ENCODE data around the gene TUBB2B. TPM values are rescaled to one million over a fixed set of nuclear protein-coding genes. Genes with fewer than 3 reads are reported as not detected.

The TUBB2B gene
- total and polyA plus RNA-seq, 10 of the 15 experiments (the other 5 are each of a cell fraction or from before 2014, with no cell fraction given), result 2.6 to 75.2 (median 21.2) TPM

DNA sequence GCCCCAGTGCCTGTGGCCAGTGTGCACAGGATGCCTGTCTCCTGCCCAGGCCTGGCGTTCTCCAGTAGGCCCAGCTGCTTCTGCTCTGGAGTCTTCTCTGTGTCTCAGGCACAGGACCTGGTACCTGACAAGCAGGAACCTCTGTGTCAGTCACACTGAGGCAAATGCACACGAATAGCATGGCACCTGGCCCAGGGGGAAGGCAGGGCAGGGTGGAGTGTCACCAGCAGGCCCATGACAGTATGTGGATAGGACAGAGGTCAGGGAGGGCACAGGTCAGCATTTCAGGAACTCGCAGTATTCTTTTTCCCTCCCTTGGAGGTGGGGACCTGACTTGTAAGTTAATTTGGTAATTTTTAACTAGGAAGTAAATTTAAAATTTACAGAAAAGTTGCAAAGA is 36.9 kb upstream of the TUBB2B start:
- DNase-seq (ENCODE audit: low read depth, low spot score), result no peak
- Histone ChIP-seq H3K27ac (ENCODE audit: control insufficient read depth, insufficient read depth) (no peak overlapping the region), H2AFZ (ENCODE audit: control insufficient read depth, low read depth, low read length) (no peak overlapping the region), H3K4me2 (ENCODE audit: control insufficient read depth, insufficient read depth) (no peak overlapping the region), H3K79me2 (ENCODE audit: control insufficient read depth, insufficient read depth, low read length) (peaks cover 45% of the 10 kb centered on the region), H3K36me3 (ENCODE audit: control insufficient read depth in 2 of 2, insufficient read depth in 2 of 2, low read length in 1 of 2) (peaks cover 15 to 20% of the 10 kb centered on the region in 2 experiments), H4K20me1 (ENCODE audit: control insufficient read depth, insufficient read depth) (no peaks in the 10 kb centered on the region), H3K9me3 (replicated peaks; ENCODE audit: control insufficient read depth, insufficient read depth, low read length) (no peaks in the 10 kb centered on the region; the same call in 2 of the 3 replicates), H3K27me3 (replicated peaks in 1 of 2; ENCODE audit: control insufficient read depth in 2 of 2, insufficient read depth in 2 of 2, low read length in 1 of 2) (no peaks in the 10 kb centered on the region), H3K4me3 (no peak overlapping the region), H3K4me1 (ENCODE audit: control insufficient read depth, insufficient read depth, low read length) (no peaks in the 10 kb centered on the region), H3K9ac (ENCODE audit: control insufficient read depth, insufficient read depth, low read length) (no peak overlapping the region)
- SMC1A ChIA-PET (ENCODE audit: uncharacterized antibody, unreplicated experiment), result no interaction called here
- CTCF ChIA-PET, result no interaction called here
- no TSS peak for BruUV-seq (replicated peaks)
- RAD21 ChIA-PET (ENCODE audit: unreplicated experiment), result no interaction called here
- FAIRE-seq, result no peak
- TF ChIP-seq PKNOX1 (IDR thresholded peaks at IDR 0.05), result no peak
- TF ChIP-seq POLR2A (IDR thresholded peaks at IDR 0.05; ENCODE audit: low read depth, low read length), result 0 out of 2 replicates have a peak, but pooled peaks have one; percentile 15
- 98% methylated on average over 3 of the region's 3 CpGs for WGBS (ENCODE audit: insufficient coverage, insufficient replicate concordance, low lambda C conversion rate, missing lambda C conversion rate)
- ATAC-seq, result no peak
- in situ Hi-C loops (cut with MboI), result no loop called here
- POLR2A ChIA-PET, result no interaction called here
- intact Hi-C loops (cut with micrococcal nuclease; ENCODE audit: unreplicated experiment), result no loop called here

GRCh38 chr6:3263096-3263495 is 35.6 kb upstream of the TUBB2B start:
- no peak overlapping the region for H3K9ac ChIP-seq (ENCODE audit: control insufficient read depth, insufficient read depth, low read length)
- ATAC-seq (no peak), DNase-seq (ENCODE audit: low read depth, low spot score) (no peak), FAIRE-seq (no peak)
- no peaks in the 10 kb centered on the region for H3K27me3 ChIP-seq (replicated peaks in 1 of 2; ENCODE audit: control insufficient read depth in 2 of 2, insufficient read depth in 2 of 2, low read length in 1 of 2)
- no peaks in the 10 kb centered on the region for H4K20me1 ChIP-seq (ENCODE audit: control insufficient read depth, insufficient read depth)
- no TSS peak for BruUV-seq (replicated peaks)
- H3K9me3 ChIP-seq (replicated peaks; ENCODE audit: control insufficient read depth, insufficient read depth, low read length), result no peaks in the 10 kb centered on the region; the same call in 2 of the 3 replicates
- in situ Hi-C loops (cut with MboI), result no loop called here
- TF ChIP-seq RAD51 (IDR thresholded peaks at IDR 0.05), result no peak
- TF ChIP-seq PML (IDR thresholded peaks at IDR 0.05; ENCODE audit: low read length), result no peak
- peaks cover 51% of the 10 kb centered on the region for H3K79me2 ChIP-seq (ENCODE audit: control insufficient read depth, insufficient read depth, low read length)
- CTCF ChIA-PET, result interaction anchor here (1.5 to 4.4 kb wide), 2 partner anchors 13 to 137 kb away, joined by 7 to 26 read pairs; no protein-coding TSS in a partner anchor
- intact Hi-C loops (cut with micrococcal nuclease; ENCODE audit: unreplicated experiment), result no loop called here
- RAD21 ChIA-PET (ENCODE audit: unreplicated experiment), result no interaction called here
- H3K4me2 ChIP-seq (ENCODE audit: control insufficient read depth, insufficient read depth), result peak overlapping the region; percentile 10; the same call in 1 of the 2 replicates
- POLR2A ChIA-PET, result no interaction called here
- no peak overlapping the region for H3K27ac ChIP-seq (ENCODE audit: control insufficient read depth, insufficient read depth)
- SMC1A ChIA-PET (ENCODE audit: uncharacterized antibody, unreplicated experiment), result interaction anchor here (1.6 kb wide), 1 partner anchor 746 kb away, joined by 3 read pairs; no protein-coding TSS in a partner anchor
- H3K4me3 ChIP-seq, result no peak overlapping the region
- H3K36me3 ChIP-seq (ENCODE audit: control insufficient read depth in 2 of 2, insufficient read depth in 2 of 2, low read length in 1 of 2), result peaks cover 13 to 15% of the 10 kb centered on the region in 2 experiments
- WGBS (ENCODE audit: insufficient coverage, insufficient replicate concordance, low lambda C conversion rate, missing lambda C conversion rate), result 87% methylated on average over 6 of the region's 6 CpGs
- no peak overlapping the region for H2AFZ ChIP-seq (ENCODE audit: control insufficient read depth, low read depth, low read length)
- no peaks in the 10 kb centered on the region for H3K4me1 ChIP-seq (ENCODE audit: control insufficient read depth, insufficient read depth, low read length)

Data from GM12878 (cell line).